Measurements from ENCODE around the gene PHF20.
"Not testable (repeated sequence)": the region's sequence is repeated elsewhere in the genome, so short reads cannot be mapped to it uniquely, and the experiment has no call there.

PHF20 gene

GRCh38 chr20:35950093-35950492 lies 178.3 kb downstream of the PHF20 start:
- H3K4me2 ChIP-seq (ENCODE audit: low read length), result no peak overlapping the region
- H3K4me3 ChIP-seq (ENCODE audit: low read length), result no peak overlapping the region
- no peak overlapping the region for H3K9ac ChIP-seq (ENCODE audit: low read depth, low read length)
- peaks cover 10% of the 10 kb centered on the region for H3K4me1 ChIP-seq (ENCODE audit: control insufficient read depth, insufficient read depth, low read length)
- H3K27me3 ChIP-seq (ENCODE audit: control insufficient read depth, insufficient read depth, low read length), result no peaks in the 10 kb centered on the region
- no peaks in the 10 kb centered on the region for H3K9me3 ChIP-seq (replicated peaks; ENCODE audit: low read length)
- peaks cover 17% of the 10 kb centered on the region for H3K36me3 ChIP-seq (ENCODE audit: insufficient read depth, low read length)

- not testable (repeated sequence) for H3K27me3 ChIP-seq (ENCODE audit: control insufficient read depth, insufficient read depth, low read length); H3K9ac ChIP-seq (ENCODE audit: low read depth, low read length); H3K4me3 ChIP-seq (ENCODE audit: low read length); H3K9me3 ChIP-seq (replicated peaks; ENCODE audit: low read length)
- Histone ChIP-seq H3K36me3 (ENCODE audit: insufficient read depth, low read length) (peaks cover 15% of the 10 kb centered on the region), H3K4me1 (ENCODE audit: control insufficient read depth, insufficient read depth, low read length) (peaks cover 14% of the 10 kb centered on the region), H3K4me2 (ENCODE audit: low read length) (peak overlapping the region; percentile 92)
Observed at GRCh38 chr20:35952080-35952479, 180.3 kb downstream of the PHF20 start.

- Histone ChIP-seq H3K4me2 (ENCODE audit: low read length) (peak overlapping the region; percentile 92), H3K36me3 (ENCODE audit: insufficient read depth, low read length) (peaks cover 9% of the 10 kb centered on the region), H3K9me3 (replicated peaks; ENCODE audit: low read length) (no peaks in the 10 kb centered on the region), H3K27me3 (ENCODE audit: control insufficient read depth, insufficient read depth, low read length) (no peaks in the 10 kb centered on the region), H3K9ac (ENCODE audit: low read depth, low read length) (peak overlapping the region; percentile 99), H3K4me3 (ENCODE audit: low read length) (peak overlapping the region; percentile 91), H3K4me1 (ENCODE audit: control insufficient read depth, insufficient read depth, low read length) (peaks cover 14% of the 10 kb centered on the region)
Observed at GRCh38 chr20:35952480-35953386, 180.9 kb downstream of the PHF20 start.

GRCh38 chr20:35953387-35954199 lies 181.8 kb downstream of the PHF20 start:
- peak overlapping the region; percentile 91 for H3K4me3 ChIP-seq (ENCODE audit: low read length)
- H3K36me3 ChIP-seq (ENCODE audit: insufficient read depth, low read length), result peaks cover under 1% of the 10 kb centered on the region
- peak overlapping the region; percentile 92 for H3K4me2 ChIP-seq (ENCODE audit: low read length)
- peak overlapping the region; percentile 99 for H3K9ac ChIP-seq (ENCODE audit: low read depth, low read length)
- no peaks in the 10 kb centered on the region for H3K9me3 ChIP-seq (replicated peaks; ENCODE audit: low read length)
- peaks cover 14% of the 10 kb centered on the region for H3K4me1 ChIP-seq (ENCODE audit: control insufficient read depth, insufficient read depth, low read length)
- H3K27me3 ChIP-seq (ENCODE audit: control insufficient read depth, insufficient read depth, low read length), result no peaks in the 10 kb centered on the region

GRCh38 chr20:35954200-35954906 lies 182.5 kb downstream of the PHF20 start, which contains the start of gene SCAND1:
Gene SCAND1 (minus strand): TSS chr20:35954502. CDS start chr20:35954284, 218 bp downstream.
- H3K4me2 ChIP-seq (ENCODE audit: low read length), result peak within 1 kb of the TSS; percentile 93

GRCh38 chr20:35954907-35955251 lies 183.1 kb downstream of the PHF20 start:
- no peaks in the 10 kb centered on the region for H3K27me3 ChIP-seq (ENCODE audit: control insufficient read depth, insufficient read depth, low read length)

More at GRCh38 chr20:35954200-35954906, 182.5 kb downstream of the PHF20 start, which contains the start of gene SCAND1:
- Histone ChIP-seq H3K4me3 (ENCODE audit: low read length) (peak within 1 kb of the TSS; percentile 91), H3K4me1 (ENCODE audit: control insufficient read depth, insufficient read depth, low read length) (peaks cover 14% of the 10 kb centered on the region), H3K36me3 (ENCODE audit: insufficient read depth, low read length) (no peaks in the 10 kb centered on the region), H3K27me3 (ENCODE audit: control insufficient read depth, insufficient read depth, low read length) (no peaks in the 10 kb centered on the region), H3K9ac (ENCODE audit: low read depth, low read length) (peak within 1 kb of the TSS; percentile 99), H3K9me3 (replicated peaks; ENCODE audit: low read length) (no peaks in the 10 kb centered on the region)

GRCh38 chr20:35956616-35957015 lies 184.8 kb downstream of the PHF20 start:
- Histone ChIP-seq H3K4me1 (ENCODE audit: control insufficient read depth, insufficient read depth, low read length) (peaks cover 14% of the 10 kb centered on the region), H3K36me3 (ENCODE audit: insufficient read depth, low read length) (no peaks in the 10 kb centered on the region), H3K9ac (ENCODE audit: low read depth, low read length) (no peak overlapping the region), H3K4me3 (ENCODE audit: low read length) (no peak overlapping the region), H3K4me2 (ENCODE audit: low read length) (no peak overlapping the region), H3K9me3 (replicated peaks; ENCODE audit: low read length) (no peaks in the 10 kb centered on the region), H3K27me3 (ENCODE audit: control insufficient read depth, insufficient read depth, low read length) (peaks cover 2% of the 10 kb centered on the region)

More at GRCh38 chr20:35954907-35955251, 183.1 kb downstream of the PHF20 start:
- peak overlapping the region; percentile 99 for H3K9ac ChIP-seq (ENCODE audit: low read depth, low read length)
- peak overlapping the region; percentile 91 for H3K4me3 ChIP-seq (ENCODE audit: low read length)
- peak overlapping the region; percentile 93 for H3K4me2 ChIP-seq (ENCODE audit: low read length)
- no peaks in the 10 kb centered on the region for H3K36me3 ChIP-seq (ENCODE audit: insufficient read depth, low read length)
- H3K4me1 ChIP-seq (ENCODE audit: control insufficient read depth, insufficient read depth, low read length), result peaks cover 14% of the 10 kb centered on the region
- no peaks in the 10 kb centered on the region for H3K9me3 ChIP-seq (replicated peaks; ENCODE audit: low read length)

GRCh38 chr20:35959291-35959690 lies 187.5 kb downstream of the PHF20 start:
- not testable (repeated sequence) for H3K4me1 ChIP-seq (ENCODE audit: control insufficient read depth, insufficient read depth, low read length); H3K27me3 ChIP-seq (ENCODE audit: control insufficient read depth, insufficient read depth, low read length); H3K36me3 ChIP-seq (ENCODE audit: insufficient read depth, low read length); H3K4me2 ChIP-seq (ENCODE audit: low read length); H3K9me3 ChIP-seq (replicated peaks; ENCODE audit: low read length); H3K9ac ChIP-seq (ENCODE audit: low read depth, low read length); H3K4me3 ChIP-seq (ENCODE audit: low read length)

GRCh38 chr20:35963878-35964277 lies 192.1 kb downstream of the PHF20 start:
- no peaks in the 10 kb centered on the region for H3K9me3 ChIP-seq (replicated peaks; ENCODE audit: low read length)

GRCh38 chr20:35967979-35968640 lies 196.3 kb downstream of the PHF20 start, which contains the start of gene CNBD2:
Gene CNBD2 (plus strand): TSS chr20:35968590. CDS start chr20:35968763, 173 bp downstream.
- H3K9me3 ChIP-seq (replicated peaks; ENCODE audit: low read length), result no peaks in the 10 kb centered on the region
- H3K4me3 ChIP-seq (ENCODE audit: low read length), result no peak within 1 kb of the TSS
- no peak within 1 kb of the TSS for H3K9ac ChIP-seq (ENCODE audit: low read depth, low read length)
- H3K36me3 ChIP-seq (ENCODE audit: insufficient read depth, low read length), result no peaks in the 10 kb centered on the region
- peaks cover 13% of the 10 kb centered on the region for H3K27me3 ChIP-seq (ENCODE audit: control insufficient read depth, insufficient read depth, low read length)
- H3K4me1 ChIP-seq (ENCODE audit: control insufficient read depth, insufficient read depth, low read length), result no peaks in the 10 kb centered on the region
- no peak within 1 kb of the TSS for H3K4me2 ChIP-seq (ENCODE audit: low read length)

More at GRCh38 chr20:35963878-35964277, 192.1 kb downstream of the PHF20 start:
- no peak overlapping the region for H3K4me3 ChIP-seq (ENCODE audit: low read length)
- no peak overlapping the region for H3K9ac ChIP-seq (ENCODE audit: low read depth, low read length)
- no peaks in the 10 kb centered on the region for H3K36me3 ChIP-seq (ENCODE audit: insufficient read depth, low read length)
- H3K4me1 ChIP-seq (ENCODE audit: control insufficient read depth, insufficient read depth, low read length), result no peaks in the 10 kb centered on the region
- H3K27me3 ChIP-seq (ENCODE audit: control insufficient read depth, insufficient read depth, low read length), result peaks cover 13% of the 10 kb centered on the region
- no peak overlapping the region for H3K4me2 ChIP-seq (ENCODE audit: low read length)

Measured in skeletal muscle satellite cell (primary cell).